ENCODE measurements around the gene NFAT5.

GRCh38 chr16:69553332-69553731 lies 12.4 kb upstream of the NFAT5 start:
- TF ChIP-seq NFIC (IDR thresholded peaks at IDR 0.05) (no peak), EGR1 (IDR thresholded peaks at IDR 0.05) (no peak), RAD21 (IDR thresholded peaks at IDR 0.05; ENCODE audit: low read depth) (no peak), CREB1 (IDR thresholded peaks at IDR 0.05; ENCODE audit: low read depth) (no peak), TCF12 (IDR thresholded peaks at IDR 0.05; ENCODE audit: low read depth) (no peak), TAF1 (IDR thresholded peaks at IDR 0.05; ENCODE audit: low read depth) (no peak), MAX (IDR thresholded peaks at IDR 0.05) (no peak), YY1 (IDR thresholded peaks at IDR 0.05; ENCODE audit: low read depth) (no peak)
- TF ChIP-seq, protein P1, sequence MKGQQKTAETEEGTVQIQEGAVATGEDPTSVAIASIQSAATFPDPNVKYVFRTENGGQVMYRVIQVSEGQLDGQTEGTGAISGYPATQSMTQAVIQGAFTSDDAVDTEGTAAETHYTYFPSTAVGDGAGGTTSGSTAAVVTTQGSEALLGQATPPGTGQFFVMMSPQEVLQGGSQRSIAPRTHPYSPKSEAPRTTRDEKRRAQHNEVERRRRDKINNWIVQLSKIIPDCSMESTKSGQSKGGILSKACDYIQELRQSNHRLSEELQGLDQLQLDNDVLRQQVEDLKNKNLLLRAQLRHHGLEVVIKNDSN (IDR thresholded peaks at IDR 0.05): no peak

Data from Ishikawa (cell line).